SW 1271 (cell line): ENCODE measurements around the gene CENPQ.
"Not testable (repeated sequence)": the region's sequence is repeated elsewhere in the genome, so short reads cannot be mapped to it uniquely, and the experiment has no call there.

ENCODE experiments used
- DNase-seq, 2 experiments: peaks; one replicate each; lab custom pipeline; 2025; lab: John Stamatoyannopoulos, UW

CENPQ gene

GRCh38 chr6:49462927-49463611 is at the start of gene CENPQ, which contains the start of gene MMUT:
Gene CENPQ (plus strand): TSS chr6:49463370. CDS start chr6:49470177, 6,807 bp downstream.
Gene MMUT (minus strand): TSS chr6:49463253. CDS start chr6:49459466, 3,787 bp downstream.
- DNase-seq = peak; percentile 91 to 97

- DNase-seq = no peak
Measured at GRCh38 chr6:49415358-49415757, 47.8 kb upstream of the CENPQ start.

- no peak for DNase-seq
Measured at GRCh38 chr6:49416195-49416594, 47.0 kb upstream of the CENPQ start.

- DNase-seq = peak in 1 of 2 experiments; percentile 25
Measured at GRCh38 chr6:49423817-49424216, 39.4 kb upstream of the CENPQ start.

GRCh38 chr6:49430187-49430586 is 33.0 kb upstream of the CENPQ start:
- no peak for DNase-seq

GRCh38 chr6:49430866-49431265 is 32.3 kb upstream of the CENPQ start:
- DNase-seq = no peak

- peak in 1 of 2 experiments; percentile 13 for DNase-seq
Measured at GRCh38 chr6:49453221-49453620, 9.9 kb upstream of the CENPQ start.

- DNase-seq = no peak
Measured at GRCh38 chr6:49454787-49455709, 8.1 kb upstream of the CENPQ start.

GRCh38 chr6:49457771-49458170 is 5.4 kb upstream of the CENPQ start:
- no peak for DNase-seq

- DNase-seq = no peak
Measured at GRCh38 chr6:49462071-49462470, 1.1 kb upstream of the CENPQ start.

GRCh38 chr6:49462599-49462926 is 607 bp upstream of the CENPQ start:
- DNase-seq = no peak

GRCh38 chr6:49463612-49463967 is 420 bp downstream of the CENPQ start:
- no peak for DNase-seq

GRCh38 chr6:49464691-49465090 is 1.5 kb downstream of the CENPQ start:
- DNase-seq = no peak

GRCh38 chr6:49468042-49468441 is 4.9 kb downstream of the CENPQ start:
- no peak for DNase-seq

GRCh38 chr6:49476564-49476963 is 13.4 kb downstream of the CENPQ start:
- DNase-seq = not testable (repeated sequence)

- no peak for DNase-seq
Measured at GRCh38 chr6:49479308-49479970, 16.3 kb downstream of the CENPQ start.

- not testable (repeated sequence) for DNase-seq
Measured at GRCh38 chr6:49481846-49482245, 18.7 kb downstream of the CENPQ start.

- not testable (repeated sequence) for DNase-seq
Measured at GRCh38 chr6:49483380-49483779, 20.2 kb downstream of the CENPQ start.

- DNase-seq = no peak
Measured at GRCh38 chr6:49490633-49491032, 27.5 kb downstream of the CENPQ start.

- no peak for DNase-seq
Measured at GRCh38 chr6:49497304-49497703, 34.1 kb downstream of the CENPQ start.

- DNase-seq = no peak
Measured at GRCh38 chr6:49499126-49499525, 36.0 kb downstream of the CENPQ start.

- no peak for DNase-seq
Measured at GRCh38 chr6:49499623-49500022, 36.5 kb downstream of the CENPQ start, which contains the start of gene GLYATL3. Gene GLYATL3 (plus strand): TSS chr6:49499923. CDS start chr6:49511991, 12,068 bp downstream.

GRCh38 chr6:49504666-49505065 is 41.5 kb downstream of the CENPQ start:
- no peak for DNase-seq
